HG02798 (cell line): ENCODE data around the gene SLC35G6.
A peak's percentile ranks its signal among the peaks of the same experiment; 100 is the strongest.
"Not testable (repeated sequence)": the region's sequence is repeated elsewhere in the genome, so short reads cannot be mapped to it uniquely, and the experiment has no call there.

Source experiments
- ATAC-seq: cut with Tn5 transposase; IDR thresholded peaks from one replicate; pipeline ENCODE4 v1.9.1; 2021; ENCODE audit warnings: mild to moderate bottlenecking; ENCODE audit not compliant: unreplicated experiment, poor library complexity

The SLC35G6 gene

GRCh38 chr17:7481275-7481674 lies at the start of gene SLC35G6:
Gene SLC35G6, plus strand, starts transcription at chr17:7481446. Its CDS starts 71 bp downstream, at chr17:7481517.
- ATAC-seq: not testable (repeated sequence)

GRCh38 chr17:7432296-7432695 lies 49.0 kb upstream of the SLC35G6 start:
- no peak for ATAC-seq

- no peak for ATAC-seq
Measured at GRCh38 chr17:7435676-7436555, 45.3 kb upstream of the SLC35G6 start.

- peak; percentile 20 for ATAC-seq
Measured at GRCh38 chr17:7436556-7437368, 44.5 kb upstream of the SLC35G6 start.

GRCh38 chr17:7437369-7437863 lies 43.8 kb upstream of the SLC35G6 start:
- no peak for ATAC-seq

- no peak for ATAC-seq
Measured at GRCh38 chr17:7437950-7438614, 43.2 kb upstream of the SLC35G6 start.

GRCh38 chr17:7438656-7439460 lies 42.4 kb upstream of the SLC35G6 start:
- ATAC-seq: no peak

GRCh38 chr17:7439462-7440112 lies 41.7 kb upstream of the SLC35G6 start, which contains the start of gene FGF11:
Gene FGF11, plus strand, starts transcription at chr17:7439512. Its CDS starts 109 bp downstream, at chr17:7439621.
- no peak for ATAC-seq

- no peak for ATAC-seq
Measured at GRCh38 chr17:7440113-7440833, 41.0 kb upstream of the SLC35G6 start.

GRCh38 chr17:7440834-7441195 lies 40.4 kb upstream of the SLC35G6 start:
- no peak for ATAC-seq

GRCh38 chr17:7441266-7441665 lies 40.0 kb upstream of the SLC35G6 start:
- no peak for ATAC-seq

- ATAC-seq: no peak
Measured at GRCh38 chr17:7442142-7442541, 39.1 kb upstream of the SLC35G6 start.

- no peak for ATAC-seq
Measured at GRCh38 chr17:7443499-7444485, 37.5 kb upstream of the SLC35G6 start.

GRCh38 chr17:7444682-7445618 lies 36.3 kb upstream of the SLC35G6 start, which contains the start of gene CHRNB1:
Gene CHRNB1, plus strand, starts transcription at chr17:7445061. Its CDS starts 67 bp downstream, at chr17:7445128.
- ATAC-seq: peak; percentile 62

GRCh38 chr17:7445619-7445968 lies 35.7 kb upstream of the SLC35G6 start:
- ATAC-seq: peak; percentile 13

GRCh38 chr17:7448461-7448860 lies 32.8 kb upstream of the SLC35G6 start:
- ATAC-seq: no peak
